ENCODE measurements around the gene FMC1.
"Not testable (repeated sequence)": the region's sequence is repeated elsewhere in the genome, so short reads cannot be mapped to it uniquely, and the experiment has no call there.

Gene FMC1

GRCh38 chr7:139341058-139341775 lies at the start of gene FMC1:
Gene FMC1 (plus strand): TSS chr7:139341337. CDS start chr7:139341385, 48 bp downstream.
- peak; percentile 89 for DNase-seq (ENCODE audit: low spot score)

- DNase-seq (ENCODE audit: low spot score) = no peak
These were observed 48.3 kb upstream of the FMC1 start for GRCh38 chr7:139292821-139293220.

GRCh38 chr7:139293534-139293933 lies 47.6 kb upstream of the FMC1 start:
- DNase-seq (ENCODE audit: low spot score) = no peak

GRCh38 chr7:139294241-139294640 lies 46.9 kb upstream of the FMC1 start:
- no peak for DNase-seq (ENCODE audit: low spot score)

- no peak for DNase-seq (ENCODE audit: low spot score)
These were observed 46.1 kb upstream of the FMC1 start for GRCh38 chr7:139294951-139295575.

GRCh38 chr7:139297795-139298194 lies 43.3 kb upstream of the FMC1 start:
- no peak for DNase-seq (ENCODE audit: low spot score)

- no peak for DNase-seq (ENCODE audit: low spot score)
These were observed 41.8 kb upstream of the FMC1 start for GRCh38 chr7:139299296-139299695.

- no peak for DNase-seq (ENCODE audit: low spot score)
These were observed 40.7 kb upstream of the FMC1 start for GRCh38 chr7:139300390-139300789.

GRCh38 chr7:139304517-139304916 lies 36.6 kb upstream of the FMC1 start:
- DNase-seq (ENCODE audit: low spot score) = no peak

GRCh38 chr7:139317939-139318505 lies 23.1 kb upstream of the FMC1 start:
- DNase-seq (ENCODE audit: low spot score) = no peak

GRCh38 chr7:139321071-139321745 lies 19.9 kb upstream of the FMC1 start:
- no peak for DNase-seq (ENCODE audit: low spot score)

GRCh38 chr7:139324709-139325108 lies 16.4 kb upstream of the FMC1 start:
- DNase-seq (ENCODE audit: low spot score) = not testable (repeated sequence)

GRCh38 chr7:139328375-139328774 lies 12.8 kb upstream of the FMC1 start:
- DNase-seq (ENCODE audit: low spot score) = peak; percentile 54

- DNase-seq (ENCODE audit: low spot score) = no peak
These were observed 12.0 kb upstream of the FMC1 start for GRCh38 chr7:139329119-139329518.

GRCh38 chr7:139330333-139331030 lies 10.7 kb upstream of the FMC1 start:
- no peak for DNase-seq (ENCODE audit: low spot score)

GRCh38 chr7:139332697-139333359 lies 8.3 kb upstream of the FMC1 start:
- DNase-seq (ENCODE audit: low spot score) = no peak

GRCh38 chr7:139333443-139333842 lies 7.7 kb upstream of the FMC1 start:
- DNase-seq (ENCODE audit: low spot score) = not testable (repeated sequence)

GRCh38 chr7:139334399-139335150 lies 6.6 kb upstream of the FMC1 start:
- DNase-seq (ENCODE audit: low spot score) = no peak

GRCh38 chr7:139339025-139339424 lies 2.1 kb upstream of the FMC1 start:
- no peak for DNase-seq (ENCODE audit: low spot score)

GRCh38 chr7:139339698-139340036 lies 1.5 kb upstream of the FMC1 start:
- DNase-seq (ENCODE audit: low spot score) = no peak
